Astrocyte (in vitro differentiated cells and primary cell): Measurements from ENCODE around the gene PFKL. TPM values are rescaled to one million over a fixed set of nuclear protein-coding genes. Genes with fewer than 3 reads are reported as not detected.
A peak's percentile ranks its signal among the peaks of the same experiment; 100 is the strongest.
"Not testable (repeated sequence)": the region's sequence is repeated elsewhere in the genome, so short reads cannot be mapped to it uniquely, and the experiment has no call there.

Experiments
- DNase-seq: peaks from one replicate; pipeline ENCODE4 v3.0.0-alpha.2; 2010; ENCODE audit warnings: low read depth
- FAIRE-seq: peaks from 2 replicates; lab custom pipeline; 2011; peaks lifted over from hg19 to GRCh38; lab: Jason Lieb, UNC
- H2AFZ ChIP-seq: 2 replicates; pipeline ENCODE4 v1.6.0; 2012; ENCODE audit warnings: low read depth, low read length, inconsistent platforms
- H3K27ac ChIP-seq: 2 replicates; pipeline ENCODE4 v1.5.1; 2011; ENCODE audit warnings: low read depth, low read length, inconsistent platforms
- H3K27me3 ChIP-seq: 2 replicates; pipeline ENCODE4 v1.6.0; 2011; ENCODE audit warnings: low read length, inconsistent platforms; ENCODE audit not compliant: insufficient read depth
- H3K36me3 ChIP-seq: 2 replicates; pipeline ENCODE4 v1.5.1; 2011; ENCODE audit warnings: low read length, inconsistent platforms; ENCODE audit not compliant: insufficient read depth
- H3K4me1 ChIP-seq: 2 replicates; pipeline ENCODE4 v1.5.1; 2011; ENCODE audit warnings: low read length, inconsistent platforms; ENCODE audit not compliant: insufficient read depth
- H3K4me2 ChIP-seq: 2 replicates; pipeline ENCODE4 v1.6.0; 2012; ENCODE audit warnings: low read length, inconsistent platforms
- H3K4me3 ChIP-seq: 2 replicates; pipeline ENCODE4 v1.5.1; 2011; ENCODE audit warnings: low read depth, mild to moderate bottlenecking, low read length, inconsistent platforms; ENCODE audit not compliant: insufficient read depth
- H3K79me2 ChIP-seq: 2 replicates; pipeline ENCODE4 v1.6.0; 2012; ENCODE audit warnings: mild to moderate bottlenecking, low read length, inconsistent platforms; ENCODE audit not compliant: insufficient read depth
- H3K9ac ChIP-seq: 2 replicates; pipeline ENCODE4 v1.6.0; 2012; ENCODE audit warnings: mild to moderate bottlenecking, low read length, inconsistent platforms
- H3K9me3 ChIP-seq: 2 replicates; pipeline ENCODE4 v1.5.1; 2012; ENCODE audit warnings: low read depth, mild to moderate bottlenecking, low read length, inconsistent platforms; ENCODE audit not compliant: insufficient read depth
- H4K20me1 ChIP-seq: 2 replicates; pipeline ENCODE4 v1.6.0; 2012; ENCODE audit warnings: low read length, inconsistent platforms; ENCODE audit not compliant: insufficient read depth
- H3K27ac Mint-ChIP-seq: one replicate; pipeline ENCODE4 v1.8.0; 2021; ENCODE audit warnings: mild to moderate bottlenecking, mixed read lengths; ENCODE audit not compliant: unreplicated experiment
- H3K27me3 Mint-ChIP-seq: one replicate; pipeline ENCODE4 v1.8.0; 2021; ENCODE audit warnings: low read depth, mixed read lengths; ENCODE audit not compliant: unreplicated experiment
- H3K36me3 Mint-ChIP-seq: one replicate; pipeline ENCODE4 v1.8.0; 2021; ENCODE audit warnings: low read depth, mixed read lengths; ENCODE audit not compliant: unreplicated experiment
- H3K4me1 Mint-ChIP-seq: one replicate; pipeline ENCODE4 v1.8.0; 2021; ENCODE audit warnings: low read depth, mixed read lengths; ENCODE audit not compliant: unreplicated experiment
- H3K4me3 Mint-ChIP-seq: one replicate; pipeline ENCODE4 v1.8.0; 2021; ENCODE audit warnings: mild to moderate bottlenecking, moderate library complexity, mixed read lengths; ENCODE audit not compliant: unreplicated experiment
- H3K9me3 Mint-ChIP-seq: one replicate; pipeline ENCODE4 v1.8.0; 2021; ENCODE audit warnings: mild to moderate bottlenecking, mixed read lengths; ENCODE audit not compliant: unreplicated experiment
- EZH2 ChIP-seq: IDR thresholded peaks from 2 replicates; pipeline ENCODE4 v1.6.1; 2012; ENCODE audit warnings: mild to moderate bottlenecking, low read length, inconsistent platforms; ENCODE audit not compliant: insufficient read depth
- total RNA-seq: library from RNA; stranded (reverse); gene quantifications from 2 replicates; pipeline ENCODE4 v1.2.1, GENCODE V29; 2021
- TF ChIP-seq, protein P1 (sequence below): IDR thresholded peaks from 2 replicates; pipeline ENCODE4 v1.5.1; 2011; ENCODE audit warnings: low read depth, mild to moderate bottlenecking, inconsistent platforms, low read length, moderate library complexity; ENCODE audit not compliant: insufficient read depth

Gene PFKL
- total RNA-seq, 1 donor from 2014 or later: 109 TPM

DNA sequence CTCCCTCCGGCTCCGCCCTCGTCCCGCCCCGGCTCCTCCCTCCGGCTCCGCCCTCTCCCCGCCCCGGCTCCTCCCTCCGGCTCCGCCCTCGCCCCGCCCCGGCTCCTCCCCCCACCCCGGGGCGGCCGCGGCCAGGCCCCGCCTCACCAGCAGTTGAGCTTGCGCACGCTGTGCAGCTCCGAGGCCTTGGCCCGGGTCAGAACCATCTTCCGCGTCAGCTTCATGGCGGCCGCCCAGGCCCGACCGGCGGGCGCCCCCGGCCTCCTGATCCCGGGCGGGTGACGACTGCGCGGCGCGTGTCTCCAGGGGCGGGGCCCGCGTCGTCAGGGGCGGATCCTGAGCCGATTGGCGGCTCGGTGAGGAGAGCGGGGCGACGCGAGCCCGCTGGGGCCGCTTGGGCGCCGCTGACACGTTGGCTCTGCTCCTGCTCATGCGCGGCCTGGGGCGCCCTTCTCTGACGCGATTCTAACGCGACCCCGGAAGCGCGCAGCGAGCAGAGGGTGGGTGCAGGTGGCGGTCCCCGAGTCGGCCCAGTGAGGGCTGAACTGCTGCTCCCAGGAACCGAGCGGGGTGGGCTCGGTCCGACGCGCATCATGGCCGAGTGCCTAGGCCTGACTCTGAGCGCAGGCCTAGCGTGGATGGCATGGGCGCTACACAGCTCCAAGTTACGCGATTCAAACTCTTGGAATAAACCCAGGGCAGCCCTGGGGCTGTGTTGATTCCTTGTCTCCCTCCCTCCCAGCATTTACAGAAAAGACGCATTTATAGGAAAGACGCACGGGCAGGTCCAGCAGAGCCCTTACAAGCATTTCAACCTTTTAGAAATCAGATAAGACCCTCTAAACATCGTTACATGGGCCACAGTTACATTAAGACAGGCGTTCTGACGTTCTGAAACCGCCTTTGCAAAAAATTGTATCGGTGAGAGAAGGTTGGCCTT lies 39.4 kb downstream of the PFKL start, which contains the start of gene CFAP410:
CFAP410 (minus strand) TSS at position 420 of the 940 bp plus-strand sequence; CDS start at position 224, 196 bp downstream.
- H3K4me1 Mint-ChIP-seq: peaks cover 4% of the 10 kb centered on the region
- peak within 1 kb of the TSS; percentile 93 for H2AFZ ChIP-seq
- no peaks in the 10 kb centered on the region for H3K9me3 Mint-ChIP-seq
- peak within 1 kb of the TSS; percentile 97 for H3K4me3 ChIP-seq
- no peaks in the 10 kb centered on the region for H3K27me3 ChIP-seq
- H3K27ac ChIP-seq: peak within 1 kb of the TSS; percentile 97
- no peaks in the 10 kb centered on the region for H3K27me3 Mint-ChIP-seq
- peak; percentile 85 for DNase-seq
- H3K27ac Mint-ChIP-seq: peak within 1 kb of the TSS; percentile 93
- no peaks in the 10 kb centered on the region for H3K79me2 ChIP-seq
- H3K36me3 ChIP-seq: no peaks in the 10 kb centered on the region
- H3K9me3 ChIP-seq: no peaks in the 10 kb centered on the region
- peak within 1 kb of the TSS; percentile 100 for H3K4me2 ChIP-seq
- no peak for FAIRE-seq
- H3K4me1 ChIP-seq: peaks cover 14% of the 10 kb centered on the region
- no peaks in the 10 kb centered on the region for H4K20me1 ChIP-seq
- peak within 1 kb of the TSS; percentile 87 for H3K4me3 Mint-ChIP-seq
- H3K9ac ChIP-seq: peak within 1 kb of the TSS; percentile 99
- no peak for TF ChIP-seq EZH2
- TF ChIP-seq, protein P1, sequence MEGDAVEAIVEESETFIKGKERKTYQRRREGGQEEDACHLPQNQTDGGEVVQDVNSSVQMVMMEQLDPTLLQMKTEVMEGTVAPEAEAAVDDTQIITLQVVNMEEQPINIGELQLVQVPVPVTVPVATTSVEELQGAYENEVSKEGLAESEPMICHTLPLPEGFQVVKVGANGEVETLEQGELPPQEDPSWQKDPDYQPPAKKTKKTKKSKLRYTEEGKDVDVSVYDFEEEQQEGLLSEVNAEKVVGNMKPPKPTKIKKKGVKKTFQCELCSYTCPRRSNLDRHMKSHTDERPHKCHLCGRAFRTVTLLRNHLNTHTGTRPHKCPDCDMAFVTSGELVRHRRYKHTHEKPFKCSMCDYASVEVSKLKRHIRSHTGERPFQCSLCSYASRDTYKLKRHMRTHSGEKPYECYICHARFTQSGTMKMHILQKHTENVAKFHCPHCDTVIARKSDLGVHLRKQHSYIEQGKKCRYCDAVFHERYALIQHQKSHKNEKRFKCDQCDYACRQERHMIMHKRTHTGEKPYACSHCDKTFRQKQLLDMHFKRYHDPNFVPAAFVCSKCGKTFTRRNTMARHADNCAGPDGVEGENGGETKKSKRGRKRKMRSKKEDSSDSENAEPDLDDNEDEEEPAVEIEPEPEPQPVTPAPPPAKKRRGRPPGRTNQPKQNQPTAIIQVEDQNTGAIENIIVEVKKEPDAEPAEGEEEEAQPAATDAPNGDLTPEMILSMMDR: no peak
- no peaks in the 10 kb centered on the region for H3K36me3 Mint-ChIP-seq

DNA sequence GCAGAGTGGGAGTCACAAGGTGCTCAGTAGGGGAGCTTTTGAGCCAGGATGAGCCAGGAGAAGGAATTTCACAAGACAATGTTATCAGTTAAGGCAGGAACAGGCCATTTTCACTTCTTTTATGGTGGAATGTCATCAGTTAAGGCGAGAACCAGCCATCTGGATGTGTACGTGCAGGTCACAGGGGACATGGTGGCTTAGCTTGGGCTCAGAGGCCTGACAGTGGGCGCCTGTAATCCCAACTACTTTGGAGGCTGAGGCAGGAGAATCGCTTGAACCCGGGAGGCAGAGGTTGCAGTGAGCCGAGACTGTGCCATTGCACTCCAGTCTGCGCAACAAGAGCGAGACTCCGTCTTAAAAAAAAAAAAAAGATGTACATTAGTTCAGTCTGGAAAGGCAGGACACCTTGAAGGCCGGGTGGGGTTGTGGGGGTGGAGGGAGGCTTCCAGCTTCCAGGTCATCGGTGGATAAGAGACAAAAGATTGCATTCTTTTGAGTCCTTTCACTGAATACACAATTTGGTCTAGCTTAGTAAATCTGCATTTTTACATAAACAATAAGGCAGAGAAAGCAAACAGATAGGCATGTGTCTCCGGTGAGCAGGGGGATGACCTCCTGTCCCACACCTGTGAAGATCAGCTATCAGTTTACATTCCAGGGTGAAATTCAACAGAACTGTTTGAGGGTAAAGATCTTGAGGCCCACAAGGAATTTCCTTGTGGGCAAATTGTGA lies 42.0 kb downstream of the PFKL start:
- not testable (repeated sequence) for H3K4me2 ChIP-seq, H3K27ac ChIP-seq, H2AFZ ChIP-seq, H4K20me1 ChIP-seq, H3K36me3 Mint-ChIP-seq, H3K36me3 ChIP-seq, H3K9ac ChIP-seq, H3K9me3 Mint-ChIP-seq, H3K4me3 Mint-ChIP-seq, H3K4me3 ChIP-seq, DNase-seq, FAIRE-seq, H3K27me3 ChIP-seq, H3K4me1 Mint-ChIP-seq, H3K9me3 ChIP-seq, H3K79me2 ChIP-seq
- peaks cover 14% of the 10 kb centered on the region for H3K4me1 ChIP-seq
- peaks cover 13% of the 10 kb centered on the region for H3K27me3 Mint-ChIP-seq
- H3K27ac Mint-ChIP-seq: peak overlapping the region; percentile 5

DNA sequence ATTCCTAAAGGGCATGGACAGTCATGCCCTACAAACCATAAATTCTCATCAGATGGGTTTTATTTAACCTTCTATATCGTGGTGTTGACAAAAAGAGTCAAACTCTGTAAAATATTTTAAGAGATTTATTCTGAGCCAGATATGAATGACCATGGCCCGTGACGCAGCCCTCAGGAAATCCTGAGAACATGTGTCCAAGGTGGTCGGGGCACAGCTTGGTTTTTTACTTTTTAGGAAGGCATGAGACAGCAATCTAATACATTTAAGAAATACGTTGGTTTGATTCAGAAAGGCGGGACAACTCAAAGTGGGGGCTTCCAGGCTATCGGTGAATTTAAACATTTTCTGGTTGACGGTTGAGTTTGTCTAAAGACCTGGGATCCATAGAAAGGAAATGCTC lies 43.1 kb downstream of the PFKL start:
- not testable (repeated sequence) for H3K9ac ChIP-seq, DNase-seq, H3K79me2 ChIP-seq, H3K9me3 Mint-ChIP-seq, H3K36me3 Mint-ChIP-seq, H3K36me3 ChIP-seq, FAIRE-seq, H3K4me1 Mint-ChIP-seq, H3K27ac ChIP-seq, H3K27ac Mint-ChIP-seq, H2AFZ ChIP-seq, H3K4me3 Mint-ChIP-seq, H3K27me3 ChIP-seq, H4K20me1 ChIP-seq, H3K4me2 ChIP-seq, H3K4me3 ChIP-seq, H3K9me3 ChIP-seq
- peaks cover 12% of the 10 kb centered on the region for H3K4me1 ChIP-seq
- peaks cover 23% of the 10 kb centered on the region for H3K27me3 Mint-ChIP-seq
